ENCODE data around the gene CACNA2D1. TPM values are rescaled to one million over a fixed set of nuclear protein-coding genes. Genes with fewer than 3 reads are reported as not detected.

The CACNA2D1 gene
- 0.47 and 1.7 TPM in 2 replicates for total RNA-seq

GRCh38 chr7:82443547-82444219 lies at the start of gene CACNA2D1:
Gene CACNA2D1 (minus strand): TSS chr7:82443777.

All from hair follicular keratinocyte (primary cell).